GM18519 (cell line): ENCODE data around the gene CYP2U1.

ENCODE experiments used
- ATAC-seq: cut with Tn5 transposase; IDR thresholded peaks from one replicate; pipeline ENCODE4 v1.9.1; 2021; ENCODE audit warnings: mild to moderate bottlenecking, moderate library complexity; ENCODE audit not compliant: unreplicated experiment, low FRiP score

CYP2U1 gene

DNA sequence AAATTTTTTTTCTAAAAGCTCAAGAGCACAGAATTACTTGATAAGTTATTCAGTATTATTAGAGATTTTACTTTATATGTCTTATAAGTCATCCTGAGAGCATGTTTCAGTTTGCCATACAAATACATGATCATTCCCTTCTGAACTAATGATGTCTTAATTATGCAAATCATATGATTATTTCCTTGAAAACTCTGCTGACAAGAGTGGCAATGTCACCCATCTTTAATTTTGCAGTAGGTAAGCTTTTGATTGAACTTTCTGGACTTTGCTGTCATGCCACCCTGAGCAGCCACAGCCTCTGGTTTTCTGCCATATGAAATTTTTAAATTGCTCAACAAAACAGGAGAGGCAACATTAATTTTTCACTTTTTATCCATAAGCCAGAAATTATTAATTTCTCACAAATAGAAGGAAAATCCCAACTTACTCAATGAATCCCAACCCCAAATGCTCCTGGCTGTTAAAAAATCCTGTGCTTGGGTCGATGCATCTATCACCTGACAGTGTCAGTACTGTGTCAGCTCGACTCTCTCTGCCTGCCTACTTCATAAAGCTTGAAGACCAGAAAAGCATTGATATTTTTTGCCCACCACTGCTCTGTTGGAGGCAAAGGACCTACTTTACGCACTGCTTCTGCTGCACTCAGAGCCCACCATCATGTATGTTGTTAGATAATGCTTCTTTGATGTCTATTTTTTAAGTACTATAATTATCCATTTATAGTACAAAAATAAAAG is 46.8 kb downstream of the CYP2U1 start:
- ATAC-seq, result no peak

DNA sequence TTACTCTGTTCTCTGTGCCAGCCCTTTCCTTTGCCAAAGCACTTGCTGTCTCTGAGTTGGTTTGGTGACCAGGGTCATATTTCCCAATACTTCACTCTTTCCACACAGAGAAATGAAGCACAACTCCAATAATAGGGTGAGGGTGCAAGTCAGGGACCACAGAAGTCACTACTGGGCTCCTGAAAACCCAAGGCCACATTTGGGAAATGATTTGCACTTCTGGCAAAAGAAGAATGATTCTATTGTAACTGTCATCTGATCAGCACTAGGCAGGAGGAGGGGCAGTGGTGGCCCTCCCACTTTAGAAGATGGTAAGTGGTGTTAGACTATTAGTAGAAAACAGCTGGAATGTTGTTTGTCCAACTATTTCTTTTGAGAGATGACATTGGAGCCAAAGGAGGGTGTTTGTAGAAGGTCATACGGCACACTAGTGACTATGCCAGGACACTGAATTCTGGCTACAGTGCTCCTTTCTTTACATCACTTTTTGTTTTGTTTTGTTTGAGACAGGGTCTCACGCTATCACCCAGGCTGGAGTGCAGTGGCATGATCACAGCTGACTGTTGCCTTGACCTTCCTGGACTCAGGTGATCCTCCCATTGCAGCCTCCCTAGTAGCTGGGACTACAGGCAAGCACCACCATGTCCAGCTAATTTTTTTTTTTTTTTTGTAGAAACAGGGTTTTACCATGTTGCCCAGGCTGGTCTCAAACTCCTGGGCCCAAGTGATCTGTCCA is 47.5 kb downstream of the CYP2U1 start:
- ATAC-seq, result no peak

DNA sequence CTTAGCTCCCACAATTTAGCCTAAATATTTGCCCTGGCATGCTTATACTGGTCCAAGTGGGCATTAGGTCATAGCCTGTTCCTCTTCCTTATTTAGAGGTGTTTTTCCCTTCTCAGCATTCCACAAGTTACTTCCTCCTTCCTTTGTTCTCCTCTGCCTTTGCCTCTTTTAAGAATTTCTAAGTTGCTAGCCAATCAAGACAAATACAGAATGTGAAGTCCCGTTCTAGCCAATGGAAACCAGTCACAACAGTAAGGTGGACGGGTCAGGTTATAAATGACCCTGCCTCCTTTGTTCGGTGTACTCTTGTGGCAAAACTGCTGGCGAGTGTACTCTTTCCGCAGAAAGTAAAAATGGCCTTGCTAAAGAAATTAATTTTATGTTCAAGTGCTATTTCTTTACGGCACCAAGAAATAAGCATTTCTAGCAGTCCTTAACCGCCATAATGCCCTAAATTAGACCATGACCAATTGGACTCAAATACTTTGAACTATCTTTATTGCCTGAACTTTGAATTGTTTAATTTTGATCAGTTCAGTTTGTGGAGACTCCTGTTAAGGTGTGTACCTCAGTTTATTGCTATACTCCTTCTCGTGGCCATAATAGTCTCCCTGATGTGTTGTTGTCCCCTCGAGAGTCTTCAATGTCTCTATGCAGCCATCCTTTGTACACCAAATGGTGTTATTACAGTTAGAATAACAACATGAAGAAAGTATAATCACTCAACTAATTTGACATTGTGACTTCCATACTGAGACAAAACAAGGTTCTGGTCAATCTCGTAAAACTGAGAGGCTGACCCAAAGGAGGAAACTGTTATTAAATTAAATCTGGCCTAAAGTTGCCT is 56.8 kb downstream of the CYP2U1 start:
- no peak for ATAC-seq

DNA sequence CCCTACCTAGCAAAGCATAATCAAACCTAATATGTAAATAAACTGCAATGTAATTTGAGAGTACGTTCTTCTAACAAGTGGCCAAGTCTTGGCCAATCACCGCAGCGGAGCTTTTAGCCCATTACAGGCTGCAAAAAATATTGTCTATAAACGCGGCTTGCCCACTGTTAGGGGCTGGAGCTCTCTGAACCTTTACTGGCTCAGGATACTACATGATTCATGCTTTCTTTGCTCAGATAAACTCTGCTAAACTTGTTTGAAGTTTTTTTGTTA is 57.4 kb downstream of the CYP2U1 start:
- no peak for ATAC-seq

DNA sequence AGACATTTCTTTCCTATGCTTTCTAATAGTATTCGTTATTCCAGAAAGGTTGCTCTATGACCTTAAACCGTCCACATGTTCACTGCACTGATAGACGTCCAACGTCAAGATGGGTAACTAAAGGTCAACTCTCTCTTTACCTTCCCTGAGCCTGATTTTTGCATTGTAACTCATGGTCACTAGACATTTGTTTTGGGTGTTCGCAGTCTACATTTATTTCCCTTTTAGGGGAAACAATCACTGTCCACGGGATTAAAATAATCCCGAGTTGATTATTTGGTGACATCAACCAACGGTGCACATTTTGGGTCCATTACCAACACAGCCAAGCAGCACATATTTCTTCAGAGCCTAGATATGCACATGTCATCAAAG is 57.8 kb downstream of the CYP2U1 start:
- ATAC-seq, result no peak

DNA sequence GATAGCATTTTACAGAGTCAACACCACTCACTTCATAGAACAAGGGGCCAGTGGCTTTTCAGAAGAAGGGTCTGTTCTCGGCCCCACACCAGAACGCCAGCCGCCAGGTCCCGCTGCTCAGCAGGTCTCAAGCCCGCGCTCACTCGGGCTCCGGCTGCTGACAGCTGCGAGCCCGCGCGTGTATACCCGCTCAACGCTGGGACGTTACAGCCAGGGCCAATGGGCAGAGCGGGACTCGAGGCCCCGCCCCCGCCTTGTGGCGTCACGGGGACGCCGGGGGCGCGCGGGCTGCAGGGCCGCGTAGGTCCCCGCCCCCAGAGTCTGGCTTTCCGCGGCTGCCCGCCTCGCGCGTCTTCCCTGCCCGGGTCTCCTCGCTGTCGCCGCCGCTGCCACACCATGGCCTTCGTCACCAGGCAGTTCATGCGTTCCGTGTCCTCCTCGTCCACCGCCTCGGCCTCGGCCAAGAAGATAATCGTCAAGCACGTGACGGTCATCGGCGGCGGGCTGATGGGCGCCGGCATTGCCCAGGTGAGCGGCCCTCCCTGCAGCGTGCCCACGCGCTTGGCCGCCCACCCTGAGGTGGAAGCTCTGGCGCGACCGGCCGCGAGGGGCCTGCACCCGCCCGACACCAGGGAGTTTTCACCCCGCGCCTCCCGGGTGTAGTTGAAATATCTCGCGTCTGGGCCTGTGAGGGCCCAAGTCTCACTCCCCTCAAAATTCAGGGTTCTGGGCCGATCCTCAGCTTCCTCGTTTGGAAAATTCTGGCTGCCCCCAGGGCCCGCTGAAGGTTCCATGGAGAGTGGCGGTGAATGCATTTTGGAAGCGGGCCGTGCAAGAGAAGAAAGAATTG is 58.4 kb downstream of the CYP2U1 start, which contains the start of gene HADH:
HADH (plus strand) TSS at position 353 of the 850 bp plus-strand sequence; CDS start at position 397, 44 bp downstream.
- peak; percentile 97 for ATAC-seq

DNA sequence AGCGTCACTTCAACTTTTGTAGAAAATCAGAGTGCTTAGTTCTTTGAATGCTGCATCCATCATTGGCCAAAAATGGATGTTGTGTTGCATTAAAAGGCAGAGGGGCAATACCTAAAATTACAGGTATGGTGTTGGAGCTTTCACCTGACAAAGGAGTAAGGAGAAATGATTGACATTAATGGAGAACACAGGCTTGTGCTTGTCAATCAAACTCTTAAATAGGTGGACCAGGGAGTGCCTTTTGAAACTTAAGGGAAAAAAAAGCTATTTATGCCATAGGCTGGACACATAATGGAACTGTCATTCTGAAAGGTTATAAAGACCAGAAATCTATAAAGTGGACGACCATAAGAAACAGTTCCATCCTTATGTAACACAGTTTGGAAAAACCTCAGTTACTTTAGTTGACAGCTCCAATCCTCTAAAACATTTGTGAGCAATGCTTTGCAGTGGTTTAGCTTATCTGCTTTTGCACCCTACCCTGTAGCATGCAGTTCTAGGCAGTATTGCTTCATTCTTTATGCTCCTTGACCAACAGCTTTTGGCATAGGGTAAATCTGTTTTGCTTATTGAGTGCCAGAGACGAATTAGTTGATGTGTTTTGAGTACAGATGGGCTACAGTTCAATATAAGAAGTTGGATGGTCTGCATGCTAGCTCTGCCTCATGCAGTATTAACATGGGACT is 60.7 kb downstream of the CYP2U1 start:
- ATAC-seq, result no peak

DNA sequence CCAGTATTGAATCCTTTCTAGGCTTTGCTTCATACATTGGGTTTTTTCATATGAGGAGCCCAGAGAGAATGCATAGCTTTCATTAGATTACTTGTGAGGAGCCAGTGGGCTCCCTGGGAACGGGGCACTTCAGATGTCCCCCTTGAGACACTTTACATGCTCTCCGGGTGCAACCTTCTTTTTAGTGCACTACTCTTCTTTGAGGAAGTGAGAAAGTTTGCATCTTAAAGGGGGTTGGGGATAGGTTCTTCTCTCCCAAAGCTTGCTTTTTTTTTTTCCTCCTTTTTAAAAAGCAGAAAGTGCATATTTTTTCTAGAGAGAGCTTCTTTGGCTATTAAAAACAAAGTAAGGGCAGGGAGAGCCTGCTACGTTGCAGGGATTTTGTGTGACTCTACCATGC is 62.6 kb downstream of the CYP2U1 start:
- peak; percentile 30 for ATAC-seq

DNA sequence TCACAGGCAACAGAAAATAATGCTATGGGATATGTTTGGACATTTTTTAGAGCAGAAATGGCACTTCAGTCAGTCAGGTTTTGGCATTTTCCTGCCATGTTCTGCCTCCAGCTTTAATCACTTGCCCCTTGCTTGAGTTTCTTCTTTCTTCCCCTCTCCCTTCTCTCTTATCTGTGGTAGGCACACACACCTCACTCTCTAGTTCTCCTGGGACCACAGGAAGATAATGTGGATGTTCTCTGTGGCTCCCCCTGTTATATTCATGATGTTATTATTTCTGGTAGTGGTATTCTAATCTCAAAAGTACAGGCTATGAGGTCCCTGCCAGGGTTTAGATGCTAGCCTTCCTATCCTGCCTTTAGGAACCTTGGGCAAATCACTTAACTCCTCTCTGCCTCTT is 63.5 kb downstream of the CYP2U1 start:
- no peak for ATAC-seq

DNA sequence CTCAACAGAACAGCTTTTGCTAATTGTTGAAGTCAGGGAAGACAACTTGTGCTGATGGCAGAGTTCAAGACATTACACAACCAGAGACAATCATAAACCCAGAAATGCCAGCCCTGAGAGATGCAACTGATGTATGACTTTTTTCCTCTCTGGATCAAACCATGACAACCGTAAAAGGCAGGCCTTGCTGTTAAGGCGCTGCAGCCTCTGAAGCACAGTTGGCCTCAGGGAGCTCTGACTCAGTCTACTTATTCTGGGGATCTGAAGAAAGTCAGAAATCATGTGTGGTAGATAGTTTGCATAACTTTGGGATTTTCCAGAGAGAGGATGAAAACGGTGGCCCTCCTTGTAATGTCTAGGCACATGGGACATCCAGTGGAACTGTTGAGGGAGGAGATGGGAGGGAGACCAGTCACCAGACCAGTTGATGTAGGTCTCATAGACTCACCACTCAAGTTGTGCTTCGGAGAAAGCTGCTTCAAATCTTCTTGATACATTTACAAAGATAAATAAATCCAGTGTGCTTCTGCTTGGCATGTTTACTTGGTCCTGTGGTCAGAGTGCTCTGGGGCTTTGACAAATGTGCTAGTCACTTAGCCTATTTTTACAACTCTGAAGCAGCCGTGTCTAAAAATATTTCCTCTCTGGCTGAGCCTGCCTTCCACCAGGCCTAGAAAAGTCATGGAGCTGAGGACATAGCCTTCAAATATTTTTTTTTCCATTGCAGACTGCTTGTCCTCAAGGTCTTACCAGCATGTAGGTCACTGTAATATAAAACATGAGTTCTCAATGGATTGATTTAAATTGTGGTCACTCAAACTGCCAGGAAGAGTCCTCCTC is 65.8 kb downstream of the CYP2U1 start:
- no peak for ATAC-seq

DNA sequence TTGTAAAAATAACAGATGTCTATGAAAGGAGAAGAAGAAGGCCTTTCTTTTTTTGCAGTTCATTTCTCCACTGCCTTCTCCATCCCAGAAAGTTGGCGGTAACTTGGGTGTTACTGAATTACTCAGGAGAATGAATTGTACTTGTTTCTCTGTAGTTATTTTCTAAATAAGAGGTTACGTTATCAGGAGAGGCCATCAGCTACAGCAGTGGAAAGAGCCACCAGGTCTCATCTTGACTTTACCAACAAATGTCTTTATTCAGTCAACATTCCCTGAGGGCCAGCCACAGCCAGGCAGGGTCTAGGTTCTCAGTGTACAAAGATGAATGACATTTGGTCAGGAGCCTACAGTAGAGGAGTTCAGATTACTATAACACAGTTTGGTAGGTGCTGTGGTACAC is 66.4 kb downstream of the CYP2U1 start:
- ATAC-seq, result no peak

DNA sequence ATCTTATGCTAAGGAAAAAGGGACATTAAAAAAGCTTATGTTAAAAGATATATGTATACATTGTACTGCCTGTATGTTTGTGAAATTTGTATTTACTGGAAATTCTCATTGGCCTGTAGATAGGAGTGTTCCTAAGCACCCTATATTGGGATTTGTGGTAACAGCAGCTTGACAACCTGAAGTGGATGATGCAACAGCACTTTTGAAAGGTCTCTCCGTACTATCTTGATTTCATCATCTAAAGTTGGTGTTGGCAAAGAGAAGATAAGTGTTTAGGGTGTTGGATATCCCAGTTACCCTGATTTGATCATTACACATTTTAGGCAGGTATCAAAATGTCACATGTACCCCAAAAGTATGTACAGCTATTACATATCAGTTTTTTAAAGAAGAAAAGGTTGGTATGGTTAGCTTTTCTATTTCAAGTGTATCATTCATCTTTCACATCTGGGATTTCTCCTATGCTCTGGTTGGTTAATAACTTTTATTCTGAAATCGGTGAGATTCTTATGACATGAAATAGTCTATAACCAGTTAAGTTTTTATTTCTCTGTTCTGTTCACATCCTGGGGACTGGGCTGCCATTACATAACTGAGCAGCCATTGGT is 68.7 kb downstream of the CYP2U1 start:
- ATAC-seq, result no peak

DNA sequence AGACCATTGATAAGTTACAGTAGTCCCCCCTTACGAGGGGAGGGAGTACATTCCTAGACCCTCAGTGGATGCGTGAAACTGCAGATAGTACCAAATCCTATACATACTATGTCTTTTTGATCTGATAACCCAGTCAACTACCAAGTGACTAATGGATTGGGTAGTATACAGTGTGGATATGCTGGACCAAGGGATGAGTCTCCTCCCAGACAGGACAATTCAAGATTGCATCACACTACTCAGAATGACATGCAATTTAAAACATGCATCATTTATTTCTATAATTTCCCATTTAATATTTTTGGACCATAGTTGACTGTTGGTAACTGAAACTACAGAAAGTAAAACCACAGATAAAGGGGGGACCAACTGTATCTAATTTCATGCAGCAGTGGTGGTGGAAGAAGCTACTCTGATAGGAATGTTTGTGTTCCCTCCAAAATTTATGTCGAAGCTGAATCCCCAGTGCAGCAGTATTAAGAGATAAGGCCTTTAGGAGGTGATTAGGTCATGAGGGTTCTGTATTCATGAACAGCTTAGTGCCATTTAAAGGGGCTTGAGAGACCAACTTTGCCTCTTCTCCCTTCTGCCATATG is 70.3 kb downstream of the CYP2U1 start:
- ATAC-seq, result no peak
